GM12864 (cell line): ENCODE results near the gene AP2B1.

ENCODE experiments used
- DNase-seq: peaks from one replicate; pipeline ENCODE4 v3.0.0-alpha.2; 2011; ENCODE audit warnings: low read depth
- H3K4me3 ChIP-seq: 2 replicates; pipeline ENCODE4 v1.5.1; 2011; ENCODE audit warnings: mild to moderate bottlenecking, low read depth, low read length, control low read depth
- CTCF ChIP-seq: IDR thresholded peaks from 2 replicates; pipeline ENCODE4 v1.5.1; 2011; ENCODE audit warnings: low read depth, mild to moderate bottlenecking, moderate library complexity, low read length, control low read depth, inconsistent platforms; ENCODE audit errors: missing control alignments

Gene AP2B1

DNA sequence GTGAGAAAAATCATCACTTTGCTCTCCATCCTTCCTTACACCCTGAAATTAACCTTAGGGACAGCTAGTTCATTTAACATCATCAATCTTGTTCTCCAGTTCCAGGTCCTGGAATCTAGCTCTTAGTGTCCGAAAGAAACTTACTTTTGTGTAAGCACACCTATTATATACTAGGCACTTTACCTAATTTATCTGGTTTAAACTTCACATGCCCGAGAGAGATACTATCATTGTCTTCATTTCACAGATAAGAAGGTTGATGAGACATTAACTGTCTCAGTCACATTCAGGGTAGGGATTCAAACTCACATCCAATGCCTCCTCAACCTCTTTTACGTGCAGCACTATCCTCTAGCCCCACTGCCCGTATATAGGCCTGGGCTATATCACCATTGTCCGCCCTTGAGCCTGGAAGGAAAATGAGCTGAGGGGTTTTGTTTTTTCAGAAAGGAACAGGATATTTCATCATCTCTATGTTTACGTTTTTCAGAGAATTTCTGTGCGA is 501 bp upstream of the AP2B1 start:
- H3K4me3 ChIP-seq = peak overlapping the region; percentile 92
- DNase-seq = no peak
- TF ChIP-seq CTCF = no peak

DNA sequence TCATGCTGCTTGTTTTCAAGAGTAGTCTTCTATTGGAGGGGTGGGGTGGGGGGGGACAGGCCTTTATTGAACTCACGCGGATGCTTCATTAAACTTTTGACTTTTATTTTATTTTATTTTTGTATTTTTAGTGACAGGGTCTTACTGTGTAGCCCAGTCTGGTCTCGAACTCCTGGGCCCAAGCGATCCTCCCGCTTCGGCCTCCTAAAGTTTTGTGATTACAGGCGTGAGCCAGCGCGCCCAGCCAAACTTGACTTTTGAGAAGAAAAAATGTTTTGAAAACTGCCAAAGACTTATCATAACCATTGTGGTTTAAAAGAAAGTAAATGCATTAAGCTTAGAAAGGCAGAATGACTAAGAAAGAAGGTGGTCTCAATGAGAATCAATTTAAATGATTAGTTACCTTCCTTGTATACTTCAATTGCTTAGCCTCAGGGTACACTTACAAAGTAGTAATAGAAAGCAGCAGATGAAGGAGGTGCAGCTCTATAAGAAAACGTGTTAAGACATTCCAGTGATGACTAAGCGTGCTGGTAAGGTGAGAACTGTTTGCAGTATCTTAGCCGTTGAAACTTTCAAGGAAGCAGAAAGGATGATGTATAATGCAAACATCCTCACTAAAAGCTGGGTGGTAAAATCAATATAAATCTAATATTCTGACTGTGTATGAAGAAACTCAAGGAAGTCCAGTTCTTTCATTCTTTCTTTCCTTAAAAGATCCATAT is 1.2 kb downstream of the AP2B1 start:
- DNase-seq = no peak
- peak overlapping the region; percentile 92 for H3K4me3 ChIP-seq
- TF ChIP-seq CTCF = no peak

DNA sequence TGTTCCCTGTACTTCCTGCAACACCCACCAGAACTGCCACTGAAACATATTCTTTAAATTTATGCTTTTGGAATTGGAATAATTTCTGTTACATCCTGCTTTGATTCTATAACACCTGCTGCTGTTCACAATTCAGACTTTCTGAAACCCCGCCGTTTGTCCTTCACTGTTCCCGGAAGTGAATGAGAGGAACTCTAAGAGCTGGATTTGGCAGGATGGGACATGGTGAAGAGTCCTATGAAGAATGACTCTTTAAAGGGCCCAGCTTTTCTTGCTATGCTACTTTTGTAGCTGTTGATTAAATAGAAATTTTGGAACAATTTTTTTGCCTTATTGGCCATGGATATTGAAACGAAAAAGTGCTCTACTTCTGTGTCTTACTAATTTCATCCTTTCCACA is 8.9 kb downstream of the AP2B1 start:
- H3K4me3 ChIP-seq = no peak overlapping the region
- no peak for DNase-seq

DNA sequence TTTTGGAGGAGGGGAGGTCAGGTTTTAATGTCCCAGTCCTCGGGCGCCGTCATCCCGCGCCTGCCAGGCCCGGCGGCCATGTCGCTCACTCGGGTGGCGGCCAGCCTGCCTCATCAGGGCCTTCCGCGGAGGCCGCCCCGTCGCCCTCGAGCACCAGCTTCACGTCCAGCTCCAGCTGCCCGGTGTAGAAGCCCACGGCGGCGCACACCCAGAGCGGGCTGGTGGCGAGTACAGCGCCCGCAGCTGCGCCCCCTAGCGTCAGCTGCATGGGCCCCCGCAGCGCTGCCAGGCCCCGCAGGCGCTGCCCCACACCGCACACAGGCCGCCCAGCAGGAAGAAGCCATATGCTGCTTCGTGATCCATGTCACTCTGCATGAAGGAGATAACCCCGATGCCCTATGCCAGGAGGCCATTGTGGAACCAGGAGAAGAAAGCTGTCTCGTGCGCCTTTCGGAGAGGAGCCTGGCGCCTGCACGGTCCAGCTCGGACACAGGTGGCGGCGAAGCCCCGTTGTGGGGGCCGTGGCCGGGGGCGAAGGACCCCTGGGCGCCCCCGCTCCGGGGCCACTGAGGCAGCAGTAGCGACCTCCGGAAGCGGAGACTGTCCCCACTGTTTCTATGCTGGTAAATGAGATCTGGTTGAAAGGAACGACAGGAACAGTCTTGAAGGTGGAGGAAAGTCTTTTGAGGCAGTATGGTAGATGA is 9.6 kb downstream of the AP2B1 start:
- H3K4me3 ChIP-seq = no peak overlapping the region
- no peak for TF ChIP-seq CTCF
- DNase-seq = no peak

More for the DNA sequence above, 8.9 kb downstream of the AP2B1 start:
- TF ChIP-seq CTCF = no peak

- no peak for DNase-seq
- no peak overlapping the region for H3K4me3 ChIP-seq
- no peak for TF ChIP-seq CTCF
These were observed 10.5 kb downstream of the AP2B1 start for GRCh38 chr17:35597604-35598003.

GRCh38 chr17:35603674-35604073 is 16.6 kb downstream of the AP2B1 start:
- TF ChIP-seq CTCF = no peak
- no peak for DNase-seq
- no peak overlapping the region for H3K4me3 ChIP-seq
